Neuronal stem cell (in vitro differentiated cells): ENCODE measurements around the gene HMX1.

Experiments
- DNase-seq: peaks from one replicate; pipeline ENCODE4 v3.0.0-alpha.2; 2013; ENCODE audit warnings: low spot score
- H2AFZ ChIP-seq: one replicate; pipeline ENCODE4 v1.6.1; 2013; ENCODE audit warnings: mild to moderate bottlenecking, low read length, inconsistent platforms
- H2AK5ac ChIP-seq: 2 replicates; pipeline ENCODE4 v1.6.1; 2013; ENCODE audit warnings: low read depth, mild to moderate bottlenecking, inconsistent platforms, low read length, moderate library complexity, mixed read lengths
- H2BK120ac ChIP-seq: 2 replicates; pipeline ENCODE4 v1.6.1; 2013; ENCODE audit warnings: low read depth, mild to moderate bottlenecking, inconsistent platforms, low read length, moderate library complexity, mixed read lengths
- H2BK12ac ChIP-seq: one replicate; pipeline ENCODE4 v1.6.1; 2013; ENCODE audit warnings: low read length, inconsistent platforms
- H2BK15ac ChIP-seq: 2 replicates; pipeline ENCODE4 v1.6.1; 2013; ENCODE audit warnings: mild to moderate bottlenecking, low read length, inconsistent platforms, mixed read lengths
- H2BK5ac ChIP-seq: one replicate; pipeline ENCODE4 v1.6.1; 2013; ENCODE audit warnings: inconsistent platforms, mild to moderate bottlenecking, low read length, moderate library complexity
- H3K14ac ChIP-seq: one replicate; pipeline ENCODE4 v1.6.1; 2013; ENCODE audit warnings: low read length, inconsistent platforms
- H3K18ac ChIP-seq: 2 replicates; pipeline ENCODE4 v1.6.1; 2013; ENCODE audit warnings: low read length, inconsistent platforms
- H3K23ac ChIP-seq: 2 replicates; pipeline ENCODE4 v1.6.1; 2013; ENCODE audit warnings: low read depth, mild to moderate bottlenecking, mixed read lengths, low read length, inconsistent platforms; ENCODE audit not compliant: poor library complexity
- H3K27ac ChIP-seq: replicated peaks from 3 replicates; pipeline ENCODE4 v1.5.1; 2013; ENCODE audit warnings: low read length, inconsistent platforms
- H3K27me3 ChIP-seq, 3 experiments: 2 replicates each; pipeline ENCODE4 v1.6.1; 2013; ENCODE audit warnings: low read length in 3 of 3, mild to moderate bottlenecking in 2 of 3, inconsistent platforms in 1 of 3, low read depth in 1 of 3, mixed read lengths in 1 of 3, moderate library complexity in 1 of 3; ENCODE audit not compliant: control insufficient read depth in 3 of 3, insufficient read depth in 3 of 3
- H3K36me3 ChIP-seq, 2 donors: replicated peaks in 1 of 2; 2 replicates each; pipeline ENCODE4 v1.6.1; 2013; ENCODE audit warnings: low read length in 2 of 2; ENCODE audit not compliant: control insufficient read depth in 2 of 2, insufficient read depth in 2 of 2
- H3K4ac ChIP-seq: 2 replicates; pipeline ENCODE4 v1.6.1; 2013; ENCODE audit warnings: inconsistent platforms, mild to moderate bottlenecking, low read length, moderate library complexity
- H3K4me1 ChIP-seq, 2 donors: 1 replicate in 1 of 2; 2 replicates in 1 of 2; pipeline ENCODE4 v1.6.1; 2013; ENCODE audit warnings: low read length in 2 of 2, low read depth in 1 of 2; ENCODE audit not compliant: control insufficient read depth in 2 of 2, insufficient read depth in 1 of 2
- H3K4me2 ChIP-seq: one replicate; pipeline ENCODE4 v1.6.1; 2013; ENCODE audit warnings: mild to moderate bottlenecking, low read length, inconsistent platforms; ENCODE audit not compliant: insufficient read depth, poor library complexity, severe bottlenecking
- H3K4me3 ChIP-seq, 2 donors: 2 replicates each; pipeline ENCODE4 v1.5.1; 2013; ENCODE audit warnings: low read length in 2 of 2, mild to moderate bottlenecking in 2 of 2, inconsistent platforms in 1 of 2, moderate library complexity in 1 of 2
- H3K79me1 ChIP-seq: one replicate; pipeline ENCODE4 v1.6.1; 2013; ENCODE audit warnings: low read depth, mild to moderate bottlenecking, inconsistent platforms, low read length, moderate library complexity
- H3K9ac ChIP-seq: one replicate; pipeline ENCODE4 v1.6.1; 2013; ENCODE audit warnings: mild to moderate bottlenecking, low read depth, low read length, inconsistent platforms; ENCODE audit not compliant: poor library complexity
- H3K9me3 ChIP-seq, 2 donors: replicated peaks in 1 of 2; 2 replicates each; pipeline versions ENCODE3 to v1.6.1; 2013; ENCODE audit warnings: low read length in 2 of 2, mild to moderate bottlenecking in 2 of 2, inconsistent platforms in 1 of 2, low read depth in 1 of 2, mixed read lengths in 1 of 2, moderate library complexity in 1 of 2; ENCODE audit not compliant: control insufficient read depth in 2 of 2, insufficient read depth in 1 of 2
- H4K8ac ChIP-seq: one replicate; pipeline ENCODE4 v1.6.1; 2013; ENCODE audit warnings: low read depth, mild to moderate bottlenecking, inconsistent platforms, low read length, moderate library complexity
- H4K91ac ChIP-seq: one replicate; pipeline ENCODE4 v1.6.1; 2013; ENCODE audit warnings: low read length, low read depth, mild to moderate bottlenecking, inconsistent platforms; ENCODE audit not compliant: poor library complexity
- WGBS, 2 donors: extraction: QIAGEN DNeasy Blood & Tissue Kit; methylation state at CpG; one replicate each; pipeline ENCODE4 v1.1.7; 2013; ENCODE audit warnings: missing lambda C conversion rate in 2 of 2, mixed read lengths in 1 of 2; ENCODE audit not compliant: insufficient read length in 2 of 2, insufficient replicate concordance in 1 of 2; ENCODE audit errors: extremely low coverage in 2 of 2; 5-methylcytosine and 5-hydroxymethylcytosine counted together

HMX1 gene

GRCh38 chr4:8819473-8820177 is 52.0 kb downstream of the HMX1 start:
- H3K4ac ChIP-seq = no peak overlapping the region
- no peaks in the 10 kb centered on the region for H3K9me3 ChIP-seq
- no peak overlapping the region for H2AFZ ChIP-seq

GRCh38 chr4:8819019-8819418 is 52.6 kb downstream of the HMX1 start:
- H2BK120ac ChIP-seq = no peak overlapping the region
- no peaks in the 10 kb centered on the region for H3K9me3 ChIP-seq
- H2BK5ac ChIP-seq = no peak overlapping the region
- H3K23ac ChIP-seq = no peak overlapping the region
- H3K27ac ChIP-seq = no peak overlapping the region
- no peak overlapping the region for H2BK12ac ChIP-seq
- H3K79me1 ChIP-seq = no peaks in the 10 kb centered on the region
- no peak overlapping the region for H2BK15ac ChIP-seq
- no peak overlapping the region for H4K91ac ChIP-seq
- no peak overlapping the region for H3K4me3 ChIP-seq
- DNase-seq = no peak
- WGBS, 2 donors = no CpG with 5 or more reads among the region's 8 CpGs
- no peak overlapping the region for H3K14ac ChIP-seq
- H3K4me2 ChIP-seq = no peak overlapping the region
- H2AFZ ChIP-seq = no peak overlapping the region
- no peak overlapping the region for H4K8ac ChIP-seq
- H3K4ac ChIP-seq = no peak overlapping the region
- H3K27me3 ChIP-seq = no peaks in the 10 kb centered on the region
- H3K4me1 ChIP-seq = peaks cover 0 to 6% of the 10 kb centered on the region in 2 donors
- H3K9ac ChIP-seq = no peak overlapping the region
- no peak overlapping the region for H3K18ac ChIP-seq
- no peaks in the 10 kb centered on the region for H3K36me3 ChIP-seq
- H2AK5ac ChIP-seq = no peak overlapping the region

More at GRCh38 chr4:8819473-8820177, 52.0 kb downstream of the HMX1 start:
- DNase-seq = no peak
- no peaks in the 10 kb centered on the region for H3K36me3 ChIP-seq
- H3K79me1 ChIP-seq = no peaks in the 10 kb centered on the region
- H2BK5ac ChIP-seq = no peak overlapping the region
- WGBS, 2 donors = no CpG with 5 or more reads among the region's 19 CpGs
- H3K18ac ChIP-seq = peak overlapping the region; percentile 65
- no peak overlapping the region for H2BK15ac ChIP-seq
- no peak overlapping the region for H4K91ac ChIP-seq
- peak overlapping the region; percentile 56 for H2AK5ac ChIP-seq
- H2BK120ac ChIP-seq = no peak overlapping the region
- no peak overlapping the region for H4K8ac ChIP-seq
- H3K4me2 ChIP-seq = no peak overlapping the region
- H3K27me3 ChIP-seq = no peaks in the 10 kb centered on the region
- no peak overlapping the region for H2BK12ac ChIP-seq
- no peak overlapping the region for H3K4me3 ChIP-seq
- H3K14ac ChIP-seq = no peak overlapping the region
- H3K27ac ChIP-seq = no peak overlapping the region
- H3K4me1 ChIP-seq = peaks cover 0 to 6% of the 10 kb centered on the region in 2 donors
- peak overlapping the region; percentile 30 for H3K9ac ChIP-seq
- H3K23ac ChIP-seq = peak overlapping the region; percentile 43

- Histone ChIP-seq H2AK5ac (peak overlapping the region; percentile 98), H2BK12ac (no peak overlapping the region), H3K14ac (peak overlapping the region; percentile 21), H3K4me1 (peaks cover 0 to 6% of the 10 kb centered on the region in 2 donors), H3K23ac (no peak overlapping the region), H4K8ac (no peak overlapping the region), H3K27ac (no peak overlapping the region), H4K91ac (no peak overlapping the region), H3K36me3 (no peaks in the 10 kb centered on the region), H3K18ac (peak overlapping the region; percentile 44), H3K4me2 (no peak overlapping the region), H3K27me3 (no peaks in the 10 kb centered on the region), H3K4me3 (no peak overlapping the region), H2AFZ (no peak overlapping the region), H2BK5ac (no peak overlapping the region), H3K4ac (peak overlapping the region; percentile 66), H2BK15ac (no peak overlapping the region), H3K9ac (peak overlapping the region; percentile 70), H2BK120ac (peak overlapping the region; percentile 16), H3K79me1 (no peaks in the 10 kb centered on the region), H3K9me3 (no peaks in the 10 kb centered on the region)
- DNase-seq = no peak
- no CpG with 5 or more reads among the region's 11 CpGs for WGBS, 2 donors
These were observed 53.4 kb downstream of the HMX1 start for GRCh38 chr4:8818063-8818881.

DNA sequence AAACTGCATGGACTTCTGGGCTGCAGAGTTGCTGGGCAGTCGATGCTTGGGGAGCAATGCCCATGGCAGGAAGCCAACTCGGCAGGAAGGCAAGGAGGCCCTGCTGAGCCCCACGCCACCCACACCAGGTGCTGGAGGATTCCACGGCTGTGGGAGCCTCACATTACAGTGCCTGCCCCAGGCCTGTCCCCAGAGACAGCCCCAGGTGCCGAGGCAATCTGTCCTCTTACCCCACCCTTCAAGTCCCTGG is 53.9 kb downstream of the HMX1 start:
- H2BK120ac ChIP-seq = no peak overlapping the region

More for the DNA sequence above, 53.9 kb downstream of the HMX1 start:
- Histone ChIP-seq H3K14ac (no peak overlapping the region), H3K4ac (no peak overlapping the region), H2AK5ac (peak overlapping the region; percentile 64), H2BK15ac (peak overlapping the region; percentile 38), H3K9me3 (no peaks in the 10 kb centered on the region), H3K4me3 (no peak overlapping the region), H2BK5ac (no peak overlapping the region), H3K27me3 (no peaks in the 10 kb centered on the region), H4K8ac (no peak overlapping the region), H4K91ac (no peak overlapping the region), H3K4me2 (no peak overlapping the region), H3K18ac (peak overlapping the region; percentile 16), H3K23ac (no peak overlapping the region), H3K36me3 (no peaks in the 10 kb centered on the region), H3K79me1 (no peaks in the 10 kb centered on the region), H2AFZ (no peak overlapping the region), H3K27ac (no peak overlapping the region), H3K4me1 (peaks cover 0 to 6% of the 10 kb centered on the region in 2 donors), H3K9ac (no peak overlapping the region), H2BK12ac (no peak overlapping the region)
- DNase-seq = no peak
- no CpG with 5 or more reads among the region's 5 CpGs for WGBS, 2 donors
